T-helper 1 cell (primary cell): Measurements from ENCODE around the gene ZEB2.

ENCODE experiments used
- DNase-seq, 5 donors: peaks; one replicate each; pipeline ENCODE4 v3.0.0-alpha.2; 2012 to 2020

The ZEB2 gene

GRCh38 chr2:144528108-144528507 lies 8.2 kb upstream of the ZEB2 start:
- DNase-seq: no peak

GRCh38 chr2:144526831-144527230 lies 6.9 kb upstream of the ZEB2 start:
- no peak for DNase-seq

DNA sequence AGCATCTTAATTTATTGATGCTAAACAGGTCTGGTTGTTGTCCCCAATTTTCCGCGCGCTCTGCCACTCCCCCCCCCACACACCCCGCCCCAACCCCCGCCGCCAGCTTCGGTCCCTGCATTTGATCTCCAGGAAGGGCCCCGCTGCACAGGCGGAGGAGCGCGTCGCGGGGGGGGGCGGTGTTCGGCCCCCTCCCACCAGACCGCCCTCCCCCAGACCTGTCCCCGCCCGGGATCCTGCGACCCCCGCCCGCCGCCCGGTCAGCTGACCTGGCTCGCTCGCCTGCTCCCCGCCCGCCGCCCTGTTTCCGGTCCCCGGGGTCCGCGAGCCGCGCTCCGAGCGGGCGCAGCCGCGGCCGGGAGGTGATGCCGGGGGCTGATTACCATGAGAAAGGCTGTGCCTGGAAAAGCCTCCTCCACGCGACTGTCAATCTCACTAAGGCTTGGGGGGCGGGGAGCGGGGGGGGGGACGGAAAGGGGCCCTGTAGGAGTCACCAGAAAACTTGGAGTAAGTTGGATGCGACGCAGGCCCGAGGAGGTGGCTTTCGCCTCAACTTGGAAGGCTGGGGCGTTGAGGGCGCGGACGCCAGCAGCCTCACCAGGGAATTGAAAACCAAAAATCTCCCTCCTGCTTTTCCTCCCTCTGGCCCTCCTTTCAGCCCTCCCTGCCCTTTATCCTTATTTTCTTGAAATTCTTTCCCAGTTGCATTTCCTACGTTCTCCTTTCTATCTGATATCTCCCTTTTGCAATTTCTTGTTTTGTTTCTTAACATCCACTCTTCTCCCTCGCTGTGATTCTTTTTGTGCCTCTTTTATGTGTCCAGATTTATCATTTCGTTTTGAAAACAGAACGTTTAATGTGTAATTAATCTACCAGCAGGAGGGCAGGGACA lies 4.4 kb upstream of the ZEB2 start:
- DNase-seq: no peak

DNA sequence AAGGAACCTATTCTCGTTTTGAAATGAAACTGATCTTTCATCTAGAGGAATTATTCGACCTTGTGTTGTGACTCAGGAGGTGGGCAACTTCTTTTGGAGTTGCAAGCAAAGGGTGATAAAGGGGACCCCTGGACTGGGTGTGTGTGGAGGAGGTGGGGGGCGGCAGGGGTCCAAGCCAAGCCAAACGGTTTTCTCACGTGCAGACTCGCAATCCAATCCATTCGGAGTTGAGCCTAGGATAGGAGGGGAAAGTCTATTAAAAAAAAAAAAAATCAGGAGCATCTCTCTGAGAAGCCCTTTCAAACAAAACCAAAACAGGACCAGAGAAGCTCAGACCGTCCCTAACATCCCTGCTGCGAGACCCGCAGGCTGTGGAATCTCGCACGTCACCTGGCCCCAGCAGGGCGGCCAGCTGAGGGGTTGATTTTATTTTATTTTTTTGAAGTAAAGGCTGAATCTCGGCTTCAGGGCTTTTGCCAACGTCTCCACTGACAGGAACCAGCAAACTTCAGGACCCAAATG lies 3.7 kb upstream of the ZEB2 start:
- no peak for DNase-seq

DNA sequence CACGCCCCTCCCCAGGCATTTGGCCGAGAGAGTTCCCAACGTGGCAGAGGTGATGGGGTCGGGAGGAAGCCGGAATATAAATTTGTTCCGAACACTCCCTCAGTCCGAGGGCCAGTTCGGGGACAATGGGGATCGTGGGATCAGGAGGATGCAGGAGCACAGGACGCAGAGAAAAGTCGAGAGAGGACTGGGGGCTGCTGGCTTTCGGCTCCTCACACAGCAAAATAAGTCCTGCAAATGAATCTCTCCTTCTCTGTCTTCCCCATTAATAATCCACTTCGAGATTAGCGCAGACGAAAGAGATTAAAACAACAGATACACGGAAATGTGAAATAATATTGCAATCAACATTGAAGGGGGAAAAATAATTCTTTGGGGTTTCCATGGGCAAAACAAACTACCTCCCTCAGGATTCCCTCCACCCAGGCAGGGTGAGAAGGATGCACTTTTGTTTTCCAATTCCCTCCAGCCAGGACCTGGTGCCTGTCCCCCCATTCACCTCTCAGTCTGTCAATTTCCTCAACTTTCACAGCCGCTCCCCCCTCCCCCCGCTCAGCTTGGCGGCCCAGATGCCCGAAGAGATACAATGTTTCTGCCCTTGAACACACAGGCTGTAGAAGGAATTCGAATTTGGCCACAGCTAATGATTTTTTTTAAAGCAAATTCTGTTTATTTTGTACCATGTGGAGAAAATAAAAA lies 3.1 kb upstream of the ZEB2 start:
- DNase-seq: no peak

- DNase-seq: no peak
Observed at GRCh38 chr2:144522176-144522896, 2.4 kb upstream of the ZEB2 start.

GRCh38 chr2:144521686-144522085 lies 1.8 kb upstream of the ZEB2 start:
- DNase-seq: no peak

DNA sequence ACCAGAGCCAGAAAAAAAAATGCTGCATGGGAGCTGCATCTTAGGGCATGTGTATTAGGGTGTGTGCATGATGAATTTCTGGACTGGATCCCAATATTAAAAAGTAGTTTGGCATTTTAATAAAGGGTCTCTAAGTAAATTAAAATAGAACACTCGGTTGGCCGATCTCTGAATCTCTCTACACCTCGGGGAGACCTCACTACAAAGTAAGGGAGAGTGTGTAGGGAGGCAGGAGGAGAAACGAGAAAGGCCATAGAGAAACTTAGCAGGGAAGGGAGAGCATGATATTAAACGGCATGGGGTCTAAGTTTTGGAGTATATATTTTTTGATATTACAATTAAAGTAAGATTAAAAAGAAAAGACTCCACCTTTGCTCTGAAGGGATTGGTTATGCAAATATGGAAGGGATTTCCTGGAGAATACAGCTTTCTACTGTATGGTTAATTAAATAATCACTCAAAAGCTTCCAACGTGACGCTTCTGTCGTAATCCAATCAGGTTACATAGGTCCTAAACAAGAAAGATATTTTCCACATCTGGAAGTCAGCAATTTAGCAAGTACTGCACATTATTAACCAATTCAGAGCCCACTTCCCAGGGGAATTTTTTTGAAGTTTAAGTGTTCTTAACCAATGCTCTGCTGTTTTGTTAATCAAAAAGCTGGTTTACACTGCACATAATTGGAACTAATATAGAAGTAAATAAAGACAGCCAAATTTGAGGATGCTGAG lies 1.0 kb upstream of the ZEB2 start:
- no peak for DNase-seq

DNA sequence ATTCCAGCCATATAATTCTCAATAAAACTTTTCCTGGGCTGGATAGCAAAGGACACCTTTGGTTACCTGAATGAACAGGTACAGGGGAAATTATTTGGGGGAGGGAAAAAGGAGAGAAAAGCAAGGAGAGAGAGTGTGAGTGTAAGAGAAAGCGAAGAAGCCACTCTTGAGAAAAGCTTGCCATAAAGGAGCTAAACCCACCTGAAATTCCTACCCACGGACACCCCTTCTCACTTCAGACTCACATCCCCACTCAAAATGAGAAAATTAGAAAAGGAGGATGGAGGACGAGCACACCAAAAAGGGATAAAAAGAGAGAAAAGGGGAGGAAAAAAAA lies 354 bp downstream of the ZEB2 start:
- no peak for DNase-seq

GRCh38 chr2:144518748-144519596 lies 947 bp downstream of the ZEB2 start:
- DNase-seq: no peak

DNA sequence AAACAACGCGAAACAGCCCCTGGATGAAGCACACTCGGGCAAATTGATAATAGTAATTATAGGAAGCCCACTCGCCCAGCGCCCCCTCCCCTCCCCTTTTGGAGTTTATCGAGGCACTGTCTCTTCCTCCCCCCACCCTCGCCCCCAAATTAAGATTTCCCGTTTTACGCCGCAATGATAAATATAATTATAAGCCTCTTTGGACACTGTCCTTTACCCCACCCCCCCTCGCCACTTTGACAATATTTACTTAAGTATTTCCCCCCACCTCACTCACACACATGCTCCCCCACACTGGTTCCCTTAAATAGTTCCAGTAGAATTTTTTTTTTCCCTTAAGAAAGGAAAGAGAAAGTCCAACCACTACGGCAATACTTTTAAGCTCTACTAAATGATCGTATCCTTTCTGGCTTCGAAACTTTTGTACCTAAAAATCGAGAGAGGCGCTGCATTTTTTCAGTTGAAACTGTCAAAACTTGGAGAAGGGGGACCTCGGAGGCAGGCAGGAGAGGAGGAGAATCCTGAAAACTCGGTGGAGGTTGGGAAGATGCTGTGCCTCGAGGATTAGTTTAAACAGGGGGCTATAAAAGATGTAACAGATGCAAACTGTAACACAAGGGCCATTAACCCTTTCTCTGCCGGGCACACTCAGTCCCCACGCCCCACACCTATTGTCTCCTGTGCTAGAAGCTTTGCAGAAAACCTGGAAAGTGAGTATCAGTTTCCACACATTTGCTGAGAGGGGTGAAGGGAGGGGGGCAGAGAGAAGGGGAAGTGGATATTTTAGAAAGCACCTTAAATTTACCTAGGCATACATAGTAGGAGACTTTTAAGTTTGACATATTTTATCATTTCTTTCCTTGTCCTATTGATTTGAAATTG lies 1.8 kb downstream of the ZEB2 start:
- DNase-seq: peak in 1 of 5 donors; percentile 24

DNA sequence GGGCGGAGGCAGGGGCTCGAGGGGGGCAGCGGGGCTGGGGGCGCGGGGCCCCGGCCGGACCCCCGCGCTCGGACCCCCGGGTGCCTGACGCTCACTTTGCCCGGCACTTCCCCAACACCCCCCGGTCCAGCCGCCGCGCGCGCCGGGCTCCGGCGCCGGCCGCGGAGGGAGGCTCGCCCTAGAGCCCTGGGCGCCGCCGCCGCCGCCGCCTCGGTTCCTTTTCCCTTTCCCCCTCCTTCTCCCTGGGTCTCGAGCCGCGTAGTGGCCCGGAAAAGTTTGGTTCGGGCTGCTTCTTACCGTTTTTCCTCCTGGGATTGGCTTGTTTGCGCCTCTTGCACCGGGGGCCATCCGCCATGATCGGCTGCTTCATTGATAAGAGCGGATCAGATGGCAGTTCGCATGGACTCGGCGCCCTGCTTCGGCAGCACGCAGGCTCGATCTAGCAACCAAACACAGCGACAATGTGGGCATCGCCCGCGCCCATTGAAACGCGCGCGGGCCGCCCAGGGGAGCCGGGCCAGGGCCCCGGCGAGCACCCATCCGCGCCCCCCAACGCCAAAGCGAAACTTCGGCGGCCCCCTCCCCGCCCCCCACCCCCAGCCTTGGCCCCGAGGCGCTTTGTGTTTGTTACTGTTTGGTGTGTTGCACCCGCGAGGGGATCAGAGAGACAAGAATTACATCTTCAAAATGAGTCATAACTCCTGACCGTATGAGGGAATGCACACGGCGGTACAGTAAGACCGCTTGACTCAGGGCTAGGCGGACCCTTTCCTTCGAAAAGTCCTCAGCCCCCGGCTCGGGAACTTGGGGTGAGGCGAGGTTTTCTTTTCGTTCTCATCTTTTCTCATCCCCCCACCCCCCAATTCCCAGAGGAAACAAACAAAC lies 2.7 kb downstream of the ZEB2 start:
- peak in 3 of 5 donors; percentile 16 to 76 (median 29) for DNase-seq

- DNase-seq: peak in 1 of 5 donors; percentile 28
Observed at GRCh38 chr2:144516411-144516980, 3.4 kb downstream of the ZEB2 start.

- DNase-seq: peak in 2 of 5 donors; percentile 11 to 54
Observed at GRCh38 chr2:144515696-144516410, 4.1 kb downstream of the ZEB2 start.

GRCh38 chr2:144515099-144515695 lies 4.7 kb downstream of the ZEB2 start:
- DNase-seq: no peak

DNA sequence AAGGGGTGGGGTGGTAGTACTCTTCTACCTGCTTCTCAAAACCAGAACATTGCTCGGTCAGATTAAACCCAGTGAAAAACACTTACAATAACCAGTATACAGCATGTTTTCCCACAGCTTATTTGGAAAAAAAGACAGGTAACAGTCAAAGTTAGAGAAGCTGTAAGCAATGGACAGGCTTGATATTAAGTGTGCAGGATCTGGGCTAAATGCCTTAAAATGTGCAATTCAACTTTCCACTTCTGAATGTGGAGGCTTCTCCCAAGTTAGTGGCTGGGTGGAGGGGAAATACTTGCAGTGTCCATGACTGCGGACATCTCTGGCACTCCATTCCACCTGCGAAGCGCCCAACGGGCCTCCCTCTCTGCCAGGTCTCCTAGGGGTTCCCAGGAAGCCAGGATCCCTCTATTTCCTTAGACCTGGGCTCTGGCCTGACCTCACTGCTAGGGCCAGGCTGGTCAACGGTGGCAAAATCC lies 5.3 kb downstream of the ZEB2 start:
- DNase-seq: no peak

- no peak for DNase-seq
Observed at GRCh38 chr2:144513388-144514101, 6.4 kb downstream of the ZEB2 start.
